Caco-2 (cell line): Measurements from ENCODE around the gene RBFOX1. TPM values are rescaled to one million over a fixed set of nuclear protein-coding genes. Genes with fewer than 3 reads are reported as not detected.

ENCODE experiments used
- BruUV-seq: library from RNA; stranded (reverse); fragments of 400-500 nt; replicated peaks from 2 replicates; lab custom pipeline; 2021; lab: Mats Ljungman, UMichigan
- CTCF ChIA-PET: fragments of 300-600 bp; sonication (Branson Sonifier 250); formaldehyde crosslinking; loops from one replicate; lab custom pipeline; 2022; ENCODE audit warnings: antibody characterized with exemption; lab: Charles Lee
- POLR2A ChIA-PET: fragments of 300-600 bp; sonication (Branson Sonifier 250); formaldehyde crosslinking; loops from one replicate; lab custom pipeline; 2022; ENCODE audit warnings: antibody characterized with exemption; lab: Charles Lee
- DNase-seq, 2 experiments: peaks; one replicate each; pipeline versions ENCODE4 v3.0.0 to v3.0.0-alpha.2; 2020 to 2022
- H3K27me3 ChIP-seq: replicated peaks from 2 replicates; pipeline ENCODE4 v1.6.0; 2011; ENCODE audit warnings: low read length; ENCODE audit not compliant: control insufficient read depth, insufficient read depth
- H3K36me3 ChIP-seq: 2 replicates; pipeline ENCODE4 v1.5.1; 2011; ENCODE audit warnings: low read length; ENCODE audit not compliant: control insufficient read depth, insufficient read depth
- H3K4me1 ChIP-seq: fragments of 250-450 bp; sonication (Bioruptor Pico); 2 replicates; pipeline ENCODE4 v1.5.1; 2020; ENCODE audit warnings: mild to moderate bottlenecking
- H3K4me3 ChIP-seq: 2 replicates; pipeline ENCODE4 v1.5.1; 2011; ENCODE audit warnings: low read depth, mild to moderate bottlenecking, control low read depth, low read length
- H3K9me3 ChIP-seq: fragments of 250-450 bp; sonication (Bioruptor Pico); 2 replicates; pipeline ENCODE4 v1.5.1; 2020; ENCODE audit warnings: mild to moderate bottlenecking, moderate library complexity
- H3K27ac Mint-ChIP-seq: one replicate; pipeline ENCODE4 v1.8.0; 2022; ENCODE audit warnings: mixed read lengths; ENCODE audit not compliant: unreplicated experiment
- H3K27me3 Mint-ChIP-seq: one replicate; pipeline ENCODE4 v1.8.0; 2022; ENCODE audit warnings: mixed read lengths; ENCODE audit not compliant: insufficient read depth, unreplicated experiment
- H3K36me3 Mint-ChIP-seq: one replicate; pipeline ENCODE4 v1.8.0; 2022; ENCODE audit warnings: mild to moderate bottlenecking, mixed read lengths; ENCODE audit not compliant: insufficient read depth, unreplicated experiment
- H3K4me1 Mint-ChIP-seq: one replicate; pipeline ENCODE4 v1.8.0; 2022; ENCODE audit warnings: low read depth, mixed read lengths; ENCODE audit not compliant: unreplicated experiment
- H3K4me3 Mint-ChIP-seq: one replicate; pipeline ENCODE4 v1.8.0; 2022; ENCODE audit warnings: mild to moderate bottlenecking, moderate library complexity, mixed read lengths; ENCODE audit not compliant: unreplicated experiment
- H3K9me3 Mint-ChIP-seq: one replicate; pipeline ENCODE4 v1.8.0; 2022; ENCODE audit warnings: mixed read lengths; ENCODE audit not compliant: unreplicated experiment
- CTCF ChIP-seq, 2 experiments: fragments of 200-600 bp in 1 of 2; IDR thresholded peaks; 1 replicate in 1 of 2; 2 replicates in 1 of 2; pipeline versions ENCODE4 v1.5.1 to v1.8.0; 2011 to 2022; ENCODE audit warnings: antibody characterized with exemption in 1 of 2, control low read depth in 1 of 2, inconsistent platforms in 1 of 2, low read depth in 1 of 2, low read length in 1 of 2, mild to moderate bottlenecking in 1 of 2, moderate library complexity in 1 of 2; ENCODE audit not compliant: insufficient read depth in 1 of 2, severe bottlenecking in 1 of 2, unreplicated experiment in 1 of 2
- intact Hi-C: fragments of 100-400 bp; cut with micrococcal nuclease; formaldehyde crosslinking; loops from one replicate; pipeline ENCODE4 v1.10.0; 2022; ENCODE audit not compliant: unreplicated experiment
- total RNA-seq: library from RNA; stranded (reverse); gene quantifications from 2 replicates; pipeline ENCODE4 v1.2.3, GENCODE V29; 2022

Gene RBFOX1
- total RNA-seq, 1 experiment from 2014 or later: 0.91 TPM

GRCh38 chr16:7343243-7343642, 10.6 kb downstream of the RBFOX1 start:
- no peak overlapping the region for H3K4me3 ChIP-seq
- no peaks in the 10 kb centered on the region for H3K27me3 ChIP-seq
- H3K4me1 Mint-ChIP-seq: no peaks in the 10 kb centered on the region
- intact Hi-C loops: no loop called here
- H3K9me3 Mint-ChIP-seq: no peaks in the 10 kb centered on the region
- H3K27me3 Mint-ChIP-seq: peaks cover 5% of the 10 kb centered on the region
- H3K36me3 Mint-ChIP-seq: no peaks in the 10 kb centered on the region
- H3K36me3 ChIP-seq: no peaks in the 10 kb centered on the region
- no peak overlapping the region for H3K27ac Mint-ChIP-seq
- no TSS peak for BruUV-seq
- ChIA-PET CTCF (no interaction called here), POLR2A (no interaction called here)
- no peak for TF ChIP-seq CTCF (IDR thresholded peaks at IDR 0.05; ENCODE audit: insufficient read depth in 1 of 2, low read depth in 1 of 2, low read length in 1 of 2, severe bottlenecking in 1 of 2, unreplicated experiment in 1 of 2)
- H3K9me3 ChIP-seq: no peaks in the 10 kb centered on the region
- no peak for DNase-seq
- H3K4me1 ChIP-seq: no peaks in the 10 kb centered on the region
- no peak overlapping the region for H3K4me3 Mint-ChIP-seq

GRCh38 chr16:7344830-7345780, 12.5 kb downstream of the RBFOX1 start:
- POLR2A ChIA-PET: no interaction called here
- no peak for TF ChIP-seq CTCF (IDR thresholded peaks at IDR 0.05; ENCODE audit: insufficient read depth in 1 of 2, low read depth in 1 of 2, low read length in 1 of 2, severe bottlenecking in 1 of 2, unreplicated experiment in 1 of 2)
- CTCF ChIA-PET: interaction anchor here (0.6 kb wide), 1 partner anchor 170 kb away, joined by 3 read pairs; no protein-coding TSS in a partner anchor
- no peaks in the 10 kb centered on the region for H3K36me3 Mint-ChIP-seq
- BruUV-seq: no TSS peak
- H3K9me3 Mint-ChIP-seq: no peaks in the 10 kb centered on the region
- intact Hi-C loops: no loop called here
- Histone ChIP-seq H3K36me3 (no peaks in the 10 kb centered on the region), H3K4me3 (no peak overlapping the region), H3K9me3 (no peaks in the 10 kb centered on the region), H3K4me1 (no peaks in the 10 kb centered on the region), H3K27me3 (no peaks in the 10 kb centered on the region)
- DNase-seq: no peak
- H3K4me3 Mint-ChIP-seq: no peak overlapping the region
- H3K27ac Mint-ChIP-seq: no peak overlapping the region
- H3K27me3 Mint-ChIP-seq: peaks cover 7% of the 10 kb centered on the region
- no peaks in the 10 kb centered on the region for H3K4me1 Mint-ChIP-seq

- Histone ChIP-seq H3K36me3 (no peaks in the 10 kb centered on the region), H3K4me3 (no peak overlapping the region), H3K27me3 (no peaks in the 10 kb centered on the region), H3K4me1 (no peaks in the 10 kb centered on the region), H3K9me3 (no peaks in the 10 kb centered on the region)
- Mint-ChIP-seq H3K4me3 (no peak overlapping the region), H3K27me3 (peaks cover 9% of the 10 kb centered on the region), H3K36me3 (no peaks in the 10 kb centered on the region), H3K9me3 (peaks cover 9% of the 10 kb centered on the region), H3K4me1 (no peaks in the 10 kb centered on the region), H3K27ac (no peak overlapping the region)
- DNase-seq: no peak
- BruUV-seq: no TSS peak
- TF ChIP-seq CTCF (IDR thresholded peaks at IDR 0.05; ENCODE audit: insufficient read depth in 1 of 2, low read depth in 1 of 2, low read length in 1 of 2, severe bottlenecking in 1 of 2, unreplicated experiment in 1 of 2): no peak
- POLR2A ChIA-PET: no interaction called here
- intact Hi-C loops: no loop called here
- CTCF ChIA-PET: no interaction called here
Observed at GRCh38 chr16:7350806-7351205, 18.2 kb downstream of the RBFOX1 start.
